Body of pancreas (tissue), 4 donors: Measurements from ENCODE around the gene DMRTC2. TPM values are rescaled to one million over a fixed set of nuclear protein-coding genes. Genes with fewer than 3 reads are reported as not detected.

Experiments
- ATAC-seq: fragments of 150-250 bp; one replicate; pipeline ENCODE4 v1.9.1; 2016
- DNase-seq, 4 donors: peaks; one replicate each; pipeline ENCODE4 v3.0.0-alpha.2; 2019
- H3K27ac ChIP-seq, 4 donors: fragments of 200-600 bp; sonication (generic); 1 replicate in 3 of 4; 2 replicates in 1 of 4; pipeline versions ENCODE4 v1.5.1 to v1.6.1; 2016 to 2019; ENCODE audit warnings: mild to moderate bottlenecking in 1 of 4, mixed read lengths in 1 of 4, moderate library complexity in 1 of 4
- H3K27me3 ChIP-seq, 2 donors: fragments of 200-600 bp; sonication (generic); one replicate each; pipeline ENCODE4 v1.6.0; 2016; ENCODE audit warnings: mild to moderate bottlenecking in 1 of 2
- H3K36me3 ChIP-seq, 2 donors: fragments of 200-600 bp; sonication (generic); replicated peaks in 1 of 2; 2 replicates each; pipeline ENCODE4 v1.5.1; 2016; ENCODE audit warnings: low read depth in 2 of 2; ENCODE audit not compliant: insufficient read depth in 1 of 2
- H3K4me1 ChIP-seq: fragments of 200-600 bp; sonication (generic); one replicate; pipeline ENCODE4 v1.6.0; 2016
- H3K4me3 ChIP-seq, 2 donors: fragments of 200-600 bp; sonication (generic); 1 replicate in 1 of 2; 2 replicates in 1 of 2; pipeline ENCODE4 v1.5.1; 2016 to 2019
- H3K9me3 ChIP-seq, 3 donors: fragments of 200-600 bp; sonication (generic); 1 replicate in 2 of 3; 2 replicates in 1 of 3; pipeline ENCODE4 v1.5.1; 2016
- POLR2A ChIP-seq, 3 donors: fragments of 450-650 bp; IDR thresholded peaks; one replicate each; pipeline ENCODE4 v1.6.1; 2016; ENCODE audit warnings: antibody characterized with exemption in 3 of 3, mild to moderate bottlenecking in 2 of 3
- WGBS, 2 donors: methylation state at CpG; one replicate each; pipeline ENCODE4 v1.1.5; 2017; 5-methylcytosine and 5-hydroxymethylcytosine counted together
- intact Hi-C: fragments of 100-400 bp; cut with DNase I; formaldehyde crosslinking; loops from one replicate; pipeline ENCODE4 v1.15.1; 2023
- total RNA-seq, 2 donors: library from RNA; depleted of rRNA; stranded (reverse); fragments of >200 nt; gene quantifications; one replicate each; pipeline ENCODE4 v1.1.0, GENCODE V29; 2016
- TF ChIP-seq, protein P1 (sequence below), 7 experiments: fragments of 450-650 bp in 4 of 7; fragments of 200-600 bp in 3 of 7; sonication (generic) in 3 of 7; IDR thresholded peaks; one replicate each; pipeline ENCODE4 v1.5.1; 2016 to 2019; ENCODE audit warnings: antibody characterized with exemption in 7 of 7

The DMRTC2 gene
- total RNA-seq, 2 donors from 2014 or later: not detected

DNA sequence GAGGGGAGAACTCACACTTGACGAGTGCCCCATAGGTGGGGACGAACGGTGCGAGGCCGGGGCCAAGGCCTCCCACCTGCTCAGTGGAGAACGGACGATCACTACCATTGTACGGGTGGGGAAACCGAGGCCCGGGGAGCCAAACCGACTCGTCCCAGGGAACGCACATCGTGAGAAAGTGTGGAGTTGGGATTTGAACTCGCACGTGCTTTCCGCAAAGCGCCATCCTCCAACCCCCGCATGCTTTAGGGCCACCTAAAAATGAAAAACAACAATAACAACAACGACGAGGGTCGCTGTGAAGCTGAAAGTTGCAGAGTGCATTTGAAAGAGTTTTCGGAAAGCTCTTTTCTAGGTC lies 38.6 kb downstream of the DMRTC2 start:
- Histone ChIP-seq H3K36me3 (no peaks in the 10 kb centered on the region), H3K4me1 (peaks cover 36% of the 10 kb centered on the region), H3K4me3 (peak overlapping the region; percentile 60 to 93), H3K9me3 (no peaks in the 10 kb centered on the region), H3K27ac (peak overlapping the region; percentile 69 to 83 (median 78)), H3K27me3 (no peaks in the 10 kb centered on the region)
- 1 to 5% methylated on average over 7 to 23 of the region's 23 CpGs for WGBS, 2 donors
- ATAC-seq: no peak
- no peak for DNase-seq
- intact Hi-C loops: no loop called here
- TF ChIP-seq, protein P1, sequence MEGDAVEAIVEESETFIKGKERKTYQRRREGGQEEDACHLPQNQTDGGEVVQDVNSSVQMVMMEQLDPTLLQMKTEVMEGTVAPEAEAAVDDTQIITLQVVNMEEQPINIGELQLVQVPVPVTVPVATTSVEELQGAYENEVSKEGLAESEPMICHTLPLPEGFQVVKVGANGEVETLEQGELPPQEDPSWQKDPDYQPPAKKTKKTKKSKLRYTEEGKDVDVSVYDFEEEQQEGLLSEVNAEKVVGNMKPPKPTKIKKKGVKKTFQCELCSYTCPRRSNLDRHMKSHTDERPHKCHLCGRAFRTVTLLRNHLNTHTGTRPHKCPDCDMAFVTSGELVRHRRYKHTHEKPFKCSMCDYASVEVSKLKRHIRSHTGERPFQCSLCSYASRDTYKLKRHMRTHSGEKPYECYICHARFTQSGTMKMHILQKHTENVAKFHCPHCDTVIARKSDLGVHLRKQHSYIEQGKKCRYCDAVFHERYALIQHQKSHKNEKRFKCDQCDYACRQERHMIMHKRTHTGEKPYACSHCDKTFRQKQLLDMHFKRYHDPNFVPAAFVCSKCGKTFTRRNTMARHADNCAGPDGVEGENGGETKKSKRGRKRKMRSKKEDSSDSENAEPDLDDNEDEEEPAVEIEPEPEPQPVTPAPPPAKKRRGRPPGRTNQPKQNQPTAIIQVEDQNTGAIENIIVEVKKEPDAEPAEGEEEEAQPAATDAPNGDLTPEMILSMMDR (IDR thresholded peaks at IDR 0.05): no peak
- TF ChIP-seq POLR2A (IDR thresholded peaks at IDR 0.05): no peak

DNA sequence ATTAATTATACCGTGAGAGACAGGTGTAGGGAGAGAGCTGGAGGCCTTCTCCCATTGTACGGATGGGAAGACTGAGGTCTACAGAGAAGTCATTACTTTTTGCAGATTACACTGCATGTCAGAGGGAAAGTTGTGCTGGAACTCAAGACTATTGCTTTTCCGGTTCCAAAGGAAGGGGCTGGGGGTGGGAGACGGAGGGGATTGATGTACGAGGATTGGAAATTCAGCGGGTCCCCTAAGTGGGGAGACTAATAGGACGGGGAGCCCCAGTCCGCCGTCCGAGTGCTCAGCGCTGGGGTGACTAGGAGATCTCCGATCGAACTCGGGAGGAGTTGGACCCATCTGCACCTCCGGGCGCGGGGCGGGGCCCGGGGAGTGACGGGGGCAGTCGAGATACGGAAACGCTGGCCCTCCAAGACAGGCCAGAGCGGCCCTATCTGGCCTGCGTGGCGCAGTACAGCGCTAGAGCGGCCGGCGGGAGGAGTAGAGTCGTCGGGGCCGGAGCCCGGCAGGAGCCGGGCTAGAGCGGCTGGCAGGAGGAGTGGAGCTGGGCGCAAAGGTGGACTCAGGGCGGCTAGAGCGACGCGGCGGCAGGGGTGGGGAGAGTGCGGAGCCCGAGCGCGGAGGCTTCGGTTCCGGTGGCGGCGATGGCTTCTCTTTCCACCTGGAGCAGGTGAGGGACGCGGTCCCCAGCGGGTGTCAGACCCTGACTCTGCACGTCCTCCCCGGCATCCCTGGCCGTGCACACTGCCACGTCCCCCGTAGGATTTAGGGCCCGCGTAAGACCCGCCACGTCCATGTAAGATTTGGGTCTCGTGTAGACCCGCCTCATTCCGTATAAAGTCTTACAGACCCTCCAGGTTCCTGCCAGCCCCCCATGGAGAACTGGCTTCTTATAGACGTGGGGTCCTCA lies 39.2 kb downstream of the DMRTC2 start:
- peak; percentile 57 to 84 (median 78) for TF ChIP-seq POLR2A (IDR thresholded peaks at IDR 0.05)
- TF ChIP-seq, protein P1 (IDR thresholded peaks at IDR 0.05): peak in 4 of 7 experiments; percentile 12 to 47 (median 38)
- ATAC-seq: peak; percentile 96
- Histone ChIP-seq H3K27me3 (no peaks in the 10 kb centered on the region), H3K4me3 (peak overlapping the region; percentile 60 to 93), H3K9me3 (no peaks in the 10 kb centered on the region), H3K27ac (peak overlapping the region; percentile 69 to 83 (median 78)), H3K4me1 (peaks cover 36% of the 10 kb centered on the region), H3K36me3 (no peaks in the 10 kb centered on the region)
- 0 to 1% methylated on average over 22 to 66 of the region's 66 CpGs for whole genome bisulfite sequencing, 2 donors
- intact Hi-C loops: no loop called here
- DNase-seq: peak; percentile 94 to 96 (median 96)

DNA sequence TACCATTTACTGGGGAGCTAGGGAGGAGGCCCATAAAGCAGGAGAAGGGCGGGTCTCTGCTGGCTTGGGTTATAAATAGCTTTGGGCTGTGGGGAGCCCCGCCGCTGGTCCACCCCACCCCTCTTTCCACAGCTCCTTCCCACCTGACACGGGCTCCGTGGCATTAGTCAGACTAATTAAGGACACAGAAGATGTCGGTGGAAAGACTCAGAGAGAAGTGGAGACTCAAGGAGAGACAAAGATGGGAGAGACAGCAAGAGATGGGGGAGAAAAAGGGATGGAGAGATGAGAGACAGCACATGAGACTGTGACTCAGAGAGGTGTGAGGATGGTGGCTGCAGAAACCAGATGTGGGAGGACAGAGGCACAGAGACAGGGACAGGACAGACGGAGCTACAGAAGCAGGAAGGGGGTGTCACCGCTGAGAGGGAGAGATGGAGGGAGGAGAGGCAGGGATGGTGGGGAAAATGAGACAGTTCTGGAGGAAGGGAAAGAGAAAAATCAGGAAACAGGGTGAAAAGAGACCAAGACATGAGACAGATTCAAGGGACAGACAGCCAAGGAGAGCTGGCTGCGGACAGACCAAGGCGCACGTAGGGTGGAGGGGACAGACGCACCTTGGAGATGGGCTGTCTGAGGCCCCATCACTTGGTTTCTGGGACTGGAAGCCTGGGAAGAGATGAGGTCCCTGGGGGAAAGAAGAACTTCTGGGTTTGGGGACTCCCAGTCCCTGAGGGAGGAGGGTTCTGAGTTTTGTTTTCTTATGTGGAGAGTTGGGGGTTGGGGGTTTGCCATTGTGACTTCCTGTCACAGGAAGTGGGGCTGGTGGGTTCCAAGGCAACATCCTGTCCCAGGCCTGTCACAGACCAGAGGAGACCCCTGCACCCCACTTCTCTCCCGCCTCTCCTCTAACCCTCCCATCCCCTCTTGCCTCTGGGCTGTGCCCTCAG lies 42.2 kb downstream of the DMRTC2 start:
- WGBS, 2 donors: 61 to 67% methylated on average over 13 of the region's 13 CpGs
- no peaks in the 10 kb centered on the region for H3K36me3 ChIP-seq
- no peaks in the 10 kb centered on the region for H3K27me3 ChIP-seq
- DNase-seq: peak in 1 of 4 donors; percentile 41
- H3K27ac ChIP-seq: peak overlapping the region in 3 of 4 donors; percentile 43 to 72 (median 54)
- H3K4me3 ChIP-seq: no peak overlapping the region
- H3K4me1 ChIP-seq: peaks cover 36% of the 10 kb centered on the region
- ATAC-seq: no peak
- intact Hi-C loops: no loop called here
- TF ChIP-seq, protein P1 (IDR thresholded peaks at IDR 0.05): no peak
- peak in 1 of 3 donors; percentile 20 for TF ChIP-seq POLR2A (IDR thresholded peaks at IDR 0.05)
- H3K9me3 ChIP-seq: no peaks in the 10 kb centered on the region

DNA sequence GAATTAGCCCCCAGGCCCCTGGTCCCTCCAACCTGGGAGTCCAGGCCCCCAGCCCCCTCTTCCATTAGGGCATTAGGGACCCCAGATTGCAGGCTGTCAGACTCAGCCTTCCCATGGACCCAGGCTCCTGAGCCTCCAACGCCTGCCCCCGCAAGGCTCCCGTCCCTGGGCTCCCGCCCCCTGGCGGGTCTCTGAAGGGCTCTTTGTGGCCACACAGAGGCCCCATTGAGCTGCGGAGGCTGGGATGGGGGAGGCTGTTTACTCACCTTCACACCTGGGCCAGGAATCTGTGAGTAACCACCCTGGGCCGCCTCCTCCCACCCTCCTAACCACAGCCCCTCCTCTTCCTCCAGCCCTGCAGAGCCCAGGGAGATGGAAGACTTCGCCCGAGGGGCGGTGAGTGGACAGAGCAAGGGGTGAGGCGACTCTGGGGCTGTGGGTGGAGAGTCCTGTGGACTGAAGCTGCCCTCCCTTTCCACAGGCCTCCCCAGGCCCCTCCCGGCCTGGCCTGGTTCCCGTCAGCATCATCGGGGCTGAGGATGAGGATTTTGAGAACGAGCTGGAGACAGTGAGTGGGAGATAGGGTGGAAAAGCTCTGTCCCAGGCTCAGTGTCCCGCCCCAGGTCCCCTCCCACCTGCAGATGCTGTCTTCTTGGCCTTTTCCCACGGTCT lies 43.0 kb downstream of the DMRTC2 start:
- DNase-seq (peak; percentile 58 to 76 (median 72)), ATAC-seq (peak; percentile 16)
- no peak overlapping the region for H3K4me3 ChIP-seq

More for the DNA sequence above, 43.0 kb downstream of the DMRTC2 start:
- H3K27ac ChIP-seq: peak overlapping the region in 3 of 4 donors; percentile 43 to 72 (median 54)
- TF ChIP-seq POLR2A (IDR thresholded peaks at IDR 0.05): no peak
- TF ChIP-seq, protein P1 (IDR thresholded peaks at IDR 0.05): peak in 4 of 7 experiments; percentile 21 to 50 (median 34)
- H3K27me3 ChIP-seq: no peaks in the 10 kb centered on the region
- H3K4me1 ChIP-seq: peaks cover 36% of the 10 kb centered on the region
- 31 to 32% methylated on average over 10 to 16 of the region's 17 CpGs for WGBS, 2 donors
- intact Hi-C loops: no loop called here
- no peaks in the 10 kb centered on the region for H3K9me3 ChIP-seq
- no peaks in the 10 kb centered on the region for H3K36me3 ChIP-seq
